ENCODE data around the gene NFE2L3.

NFE2L3 gene

DNA sequence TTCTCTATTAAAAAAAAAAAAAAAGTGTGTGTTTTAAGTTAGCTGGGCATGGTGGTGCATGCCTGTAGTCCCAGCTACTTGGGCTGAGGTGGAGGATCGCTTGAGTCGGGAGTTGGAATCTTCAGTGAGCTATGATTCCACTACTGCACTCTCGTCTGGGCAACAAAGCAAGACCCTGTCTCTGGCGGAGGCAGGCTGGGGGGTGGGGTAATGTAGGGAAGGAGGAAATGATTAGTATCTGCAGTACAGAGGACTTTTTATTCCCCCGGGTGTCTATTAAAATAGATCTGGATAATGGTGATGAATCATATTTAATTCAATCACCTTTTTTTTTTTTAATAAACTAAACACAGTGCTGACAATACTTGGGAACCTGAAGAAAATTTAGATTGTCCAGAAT is 56.0 kb downstream of the NFE2L3 start:
- Mint-ChIP-seq H3K4me1 (ENCODE audit: low read depth) (peaks cover 60% of the 10 kb centered on the region), H3K27me3 (no peaks in the 10 kb centered on the region), H3K36me3 (ENCODE audit: low read depth) (peaks cover 88% of the 10 kb centered on the region), H3K4me3 (peak overlapping the region; percentile 47), H3K9me3 (no peaks in the 10 kb centered on the region), H3K27ac (peak overlapping the region; percentile 70)

DNA sequence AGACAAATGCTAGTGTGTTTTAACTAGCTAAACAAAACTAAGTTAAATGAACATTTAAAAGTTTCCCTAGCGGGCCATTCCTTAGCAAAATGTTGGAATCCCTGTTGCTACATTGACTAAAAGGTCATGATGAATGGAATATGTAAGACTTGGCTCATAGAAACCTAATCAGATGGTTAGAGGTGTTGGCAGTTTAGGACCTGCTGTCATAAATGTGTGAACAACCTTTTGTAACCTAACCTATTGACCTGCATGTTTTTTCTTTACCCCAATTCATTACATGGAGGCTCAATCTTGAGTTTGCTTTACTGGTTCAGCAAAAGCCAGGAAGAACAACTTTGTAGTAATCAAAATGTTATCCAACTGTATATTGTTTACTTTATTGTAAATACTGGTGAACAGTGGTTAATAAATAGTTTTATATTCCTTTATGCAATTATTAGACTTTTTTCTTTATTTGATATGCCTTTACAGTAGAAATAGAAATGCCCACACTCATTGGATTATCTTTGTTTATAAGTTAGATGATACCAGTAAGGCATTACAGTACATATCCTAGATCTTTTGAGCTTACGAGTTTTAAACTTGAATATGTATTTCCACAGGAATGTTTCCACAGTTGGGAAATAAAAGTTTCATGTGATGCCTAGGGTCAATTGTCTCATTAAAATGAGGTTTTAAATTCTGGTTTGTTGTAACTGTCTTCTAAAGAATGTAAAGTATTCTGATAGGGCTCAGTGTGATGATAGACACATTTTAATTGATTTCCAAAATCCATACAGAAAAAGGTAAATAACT is 61.1 kb downstream of the NFE2L3 start:
- Mint-ChIP-seq H3K27ac (peak overlapping the region; percentile 14), H3K9me3 (no peaks in the 10 kb centered on the region), H3K36me3 (ENCODE audit: low read depth) (peaks cover 47% of the 10 kb centered on the region), H3K27me3 (no peaks in the 10 kb centered on the region), H3K4me1 (ENCODE audit: low read depth) (peaks cover 20% of the 10 kb centered on the region), H3K4me3 (no peak overlapping the region)

DNA sequence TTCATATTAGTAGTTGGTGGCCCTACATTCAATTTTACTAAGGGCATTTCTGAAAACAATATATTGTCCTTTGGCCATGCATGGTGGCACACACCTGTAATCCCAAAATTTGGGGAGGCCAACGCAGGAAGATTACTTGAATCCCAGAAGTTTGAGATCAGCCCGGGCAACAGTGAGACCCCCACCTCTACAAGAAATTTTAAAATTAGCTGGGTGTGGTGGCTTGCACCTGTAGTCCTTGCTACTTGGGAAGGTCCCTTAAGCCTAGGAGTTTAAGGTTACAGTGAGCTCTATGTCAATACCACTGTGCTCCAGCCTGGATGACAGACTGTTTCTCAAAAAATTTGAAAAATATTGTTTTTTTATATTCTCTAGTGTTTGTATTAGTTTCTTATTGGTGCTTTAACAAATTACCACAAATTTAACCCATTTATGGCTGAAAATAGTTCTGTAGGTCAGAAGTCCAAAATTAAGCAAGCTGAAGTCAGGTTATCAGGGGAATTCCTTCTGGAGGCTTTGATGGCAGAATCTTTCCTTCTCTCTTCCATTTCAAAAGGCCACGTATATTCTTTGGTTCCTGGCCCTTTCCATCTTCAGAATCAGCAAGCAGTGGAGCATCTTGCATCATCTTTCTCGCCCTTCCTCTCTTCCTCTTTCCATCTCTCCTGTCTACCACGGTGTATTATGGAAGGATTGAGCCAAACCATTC is 62.0 kb downstream of the NFE2L3 start:
- H3K27ac Mint-ChIP-seq = peak overlapping the region; percentile 21

GRCh38 chr7:26216049-26216448 is 64.1 kb downstream of the NFE2L3 start:
- H3K27ac Mint-ChIP-seq = no peak overlapping the region

More for the DNA sequence above, 62.0 kb downstream of the NFE2L3 start:
- no peaks in the 10 kb centered on the region for H3K9me3 Mint-ChIP-seq
- H3K36me3 Mint-ChIP-seq (ENCODE audit: low read depth) = peaks cover 46% of the 10 kb centered on the region
- H3K4me3 Mint-ChIP-seq = no peak overlapping the region
- H3K4me1 Mint-ChIP-seq (ENCODE audit: low read depth) = peaks cover 19% of the 10 kb centered on the region
- no peaks in the 10 kb centered on the region for H3K27me3 Mint-ChIP-seq

DNA sequence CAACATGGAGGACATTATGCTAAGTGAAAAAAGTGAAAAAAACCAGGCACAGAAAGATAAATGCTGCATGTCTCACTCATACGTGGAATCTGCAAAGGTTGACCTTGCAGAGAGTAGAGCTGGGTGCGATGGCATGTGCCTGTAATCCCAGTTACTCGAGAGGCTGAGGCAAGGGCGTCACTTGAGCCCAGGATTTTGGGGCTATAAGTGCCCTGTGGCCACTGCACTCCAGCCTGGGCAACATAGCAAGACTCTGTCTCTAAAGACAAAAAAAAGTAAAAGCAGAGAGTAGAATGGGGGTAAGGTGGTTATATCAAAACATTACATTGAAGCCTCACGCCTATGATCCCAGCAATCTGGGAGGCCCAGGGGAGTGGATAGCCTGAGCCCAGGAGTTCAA is 72.4 kb downstream of the NFE2L3 start:
- Mint-ChIP-seq H3K4me1 (ENCODE audit: low read depth) (no peaks in the 10 kb centered on the region), H3K9me3 (no peaks in the 10 kb centered on the region), H3K27me3 (peaks cover 4% of the 10 kb centered on the region), H3K4me3 (no peak overlapping the region), H3K36me3 (ENCODE audit: low read depth) (no peaks in the 10 kb centered on the region), H3K27ac (no peak overlapping the region)

More at GRCh38 chr7:26216049-26216448, 64.1 kb downstream of the NFE2L3 start:
- H3K27me3 Mint-ChIP-seq = no peaks in the 10 kb centered on the region
- H3K36me3 Mint-ChIP-seq (ENCODE audit: low read depth) = peaks cover 28% of the 10 kb centered on the region
- no peaks in the 10 kb centered on the region for H3K9me3 Mint-ChIP-seq
- peaks cover 6% of the 10 kb centered on the region for H3K4me1 Mint-ChIP-seq (ENCODE audit: low read depth)
- no peak overlapping the region for H3K4me3 Mint-ChIP-seq

- Mint-ChIP-seq H3K27me3 (peaks cover 4% of the 10 kb centered on the region), H3K36me3 (ENCODE audit: low read depth) (no peaks in the 10 kb centered on the region), H3K4me1 (ENCODE audit: low read depth) (no peaks in the 10 kb centered on the region), H3K27ac (no peak overlapping the region), H3K4me3 (no peak overlapping the region), H3K9me3 (no peaks in the 10 kb centered on the region)
Measured at GRCh38 chr7:26227987-26228386, 76.0 kb downstream of the NFE2L3 start.

DNA sequence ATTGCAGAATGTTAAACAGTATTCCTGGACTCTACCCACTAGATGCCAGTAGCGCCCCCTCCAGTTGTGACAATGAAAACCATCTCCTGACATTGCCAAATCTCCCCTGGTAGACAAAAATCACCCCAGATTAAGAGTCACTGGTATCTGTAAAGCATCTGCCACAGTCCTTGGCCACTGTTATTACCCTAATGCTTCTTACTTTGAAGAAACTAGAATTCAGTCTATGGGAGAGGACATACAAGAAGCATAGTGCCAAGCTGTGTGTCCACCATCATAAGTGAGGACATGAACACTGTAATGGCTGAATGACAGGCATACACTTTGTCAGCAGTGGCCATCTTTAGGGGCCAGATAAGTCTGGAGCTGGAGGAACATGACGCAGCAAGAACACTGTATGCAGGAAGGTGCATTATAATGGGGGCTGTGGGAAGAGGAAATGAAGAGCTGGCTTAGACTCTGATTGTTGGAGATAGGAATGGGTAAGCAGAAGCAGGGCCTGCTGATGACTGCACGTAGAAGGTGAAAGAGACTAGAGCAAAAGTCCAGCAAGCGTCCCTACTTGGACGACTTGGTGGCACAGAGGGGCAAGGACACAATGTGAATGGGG is 82.0 kb downstream of the NFE2L3 start:
- no peaks in the 10 kb centered on the region for H3K27me3 Mint-ChIP-seq
- no peaks in the 10 kb centered on the region for H3K9me3 Mint-ChIP-seq
- H3K4me1 Mint-ChIP-seq (ENCODE audit: low read depth) = peaks cover 5% of the 10 kb centered on the region
- no peaks in the 10 kb centered on the region for H3K36me3 Mint-ChIP-seq (ENCODE audit: low read depth)
- H3K27ac Mint-ChIP-seq = no peak overlapping the region
- no peak overlapping the region for H3K4me3 Mint-ChIP-seq

Data from stimulated activated naive CD8-positive, alpha-beta T cell treated with anti-CD3 and anti-CD28 coated beads, Interleukin-15, Interleukin-2, amounts not matched to agents 100 ng/mL and 50 ng/mL, for 24 hours (primary cell).